Mucosa of descending colon (tissue), 3 donors: ENCODE measurements around the gene TUBG1. TPM values are rescaled to one million over a fixed set of nuclear protein-coding genes. Genes with fewer than 3 reads are reported as not detected.

ENCODE experiments used
- ATAC-seq: fragments of 200-7000 bp; cut with Tn5 transposase; one replicate; pipeline ENCODE4 v1.9.1; 2020; ENCODE audit warnings: mild to moderate bottlenecking, moderate library complexity
- DNase-seq, 3 donors: peaks; one replicate each; pipeline ENCODE4 v3.0.0-alpha.2; 2020
- H3K36me3 ChIP-seq: fragments of 200-600 bp; one replicate; pipeline ENCODE4 v1.8.0; 2021; ENCODE audit warnings: low read depth, mild to moderate bottlenecking
- H3K4me1 ChIP-seq: fragments of 200-600 bp; one replicate; pipeline ENCODE4 v1.8.0; 2021; ENCODE audit warnings: low read depth, mild to moderate bottlenecking
- H3K4me3 ChIP-seq: fragments of 200-600 bp; one replicate; pipeline ENCODE4 v1.8.0; 2021; ENCODE audit warnings: mild to moderate bottlenecking
- H3K9me3 ChIP-seq: fragments of 200-600 bp; one replicate; pipeline ENCODE4 v1.8.0; 2021; ENCODE audit warnings: mild to moderate bottlenecking
- intact Hi-C, 2 donors: fragments of 100-400 bp; cut with DNase I in 1 of 2; cut with micrococcal nuclease in 1 of 2; formaldehyde crosslinking; loops; one replicate each; pipeline versions ENCODE4 v1.11.0 to v1.11.1; 2022; cut with DNase I, micrococcal nuclease
- long read RNA-seq, 2 donors: library from polyadenylated mRNA; unstranded; transcript quantifications; one replicate each; pipeline ENCODE4 v2.0.0, GENCODE V29; 2019 to 2021
- total RNA-seq, 3 donors: library from RNA; stranded (reverse); fragmentation: NEBNext Ultra II Directional in 2 of 3; extraction: Animal tissue kit (Norgen Biotek cat#: 25700) in 2 of 3; gene quantifications; one replicate each; pipeline versions ENCODE4 v1.2.1 to v1.2.4, GENCODE V29; 2021 to 2023
- TF ChIP-seq, protein P1 (sequence below): fragments of 200-600 bp; IDR thresholded peaks from one replicate; pipeline ENCODE4 v1.8.0; 2022; ENCODE audit warnings: antibody characterized with exemption, mild to moderate bottlenecking
- donor health status: DM: no; HTN: no; CAD: no; lungs with moderate emphysema.
- donor health status: DM: no; HTN: no; CAD: no.
- donor health status: DM: no; HTN: yes; CAD: no.

The TUBG1 gene
- total RNA-seq, result 10 to 100 TPM; 17.2 to 42.6 (median 40.9) TPM
- long read RNA-seq, donor 1, transcript TUBG1-201 (11 exons, 1,611 nt), result major isoform, 93 of 107 reads
- long read RNA-seq, donor 1, partial matches to known transcripts, result 8 of 107 reads
- long read RNA-seq, donor 1, other reads (novel, unspliced or antisense), result 6 of 107 reads
- long read RNA-seq, donor 2, transcript TUBG1-201 (11 exons, 1,611 nt), result major isoform, 40 of 49 reads
- long read RNA-seq, donor 2, partial matches to known transcripts, result 4 of 49 reads
- long read RNA-seq, donor 2, other reads (novel, unspliced or antisense), result 5 of 49 reads

DNA sequence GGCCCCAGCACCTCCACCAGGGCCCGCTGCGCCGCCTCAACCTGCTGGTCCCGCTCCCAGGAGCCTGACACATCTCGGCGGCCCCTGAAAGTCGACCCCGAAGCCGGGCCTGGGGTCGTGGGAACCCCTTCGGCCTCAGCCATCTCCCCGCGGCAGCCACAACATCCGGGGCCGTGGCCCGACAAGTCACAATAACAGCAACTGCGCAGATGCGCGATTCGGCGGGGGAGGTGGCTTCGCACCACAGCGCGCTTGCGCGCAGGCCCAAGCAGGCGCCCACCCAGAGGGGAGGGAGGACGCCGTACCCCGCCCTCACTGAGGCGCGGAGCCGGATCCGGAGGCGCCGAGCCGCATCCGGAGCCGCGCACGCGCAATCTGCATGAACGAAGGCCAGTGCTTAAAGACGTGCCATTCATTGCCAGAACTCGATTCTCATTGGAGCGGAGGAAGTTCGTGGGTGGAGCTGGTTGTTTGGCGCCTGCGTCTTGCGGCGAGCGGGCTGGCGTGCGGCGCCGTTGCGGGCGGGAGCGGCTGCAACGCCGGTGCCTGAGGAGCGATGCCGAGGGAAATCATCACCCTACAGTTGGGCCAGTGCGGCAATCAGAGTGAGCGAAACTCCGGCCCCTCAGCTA, at the start of gene TUBG1, which contains the start of gene RETREG3:
TUBG1 (plus strand) TSS at position 502 of the 632 bp plus-strand sequence; CDS start at position 557, 55 bp downstream.
RETREG3 (minus strand) TSS at position 193 of the 632 bp plus-strand sequence; CDS start at position 143, 50 bp downstream.
- intact Hi-C loops, result no loop called here

DNA sequence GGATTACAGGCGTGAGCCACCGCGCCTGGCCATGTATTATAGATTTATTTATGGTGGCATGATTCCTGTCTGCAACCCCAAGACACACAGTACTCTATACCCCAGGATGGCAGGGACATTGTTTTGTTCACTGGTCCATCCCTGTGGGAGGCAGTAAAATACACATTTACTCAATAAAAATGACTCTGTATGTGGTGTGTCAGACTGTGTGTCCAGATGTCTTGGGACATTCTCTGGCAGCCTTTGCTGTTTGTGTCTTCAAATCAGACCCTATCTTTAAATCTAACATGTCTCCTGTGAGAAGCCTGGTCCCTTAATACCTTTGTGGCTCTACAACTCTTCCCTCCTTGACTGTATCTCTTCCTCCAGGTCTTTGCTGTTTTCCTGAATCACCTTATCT, 49.2 kb upstream of the TUBG1 start:
- intact Hi-C loops, result no loop called here
- TF ChIP-seq, protein P1, sequence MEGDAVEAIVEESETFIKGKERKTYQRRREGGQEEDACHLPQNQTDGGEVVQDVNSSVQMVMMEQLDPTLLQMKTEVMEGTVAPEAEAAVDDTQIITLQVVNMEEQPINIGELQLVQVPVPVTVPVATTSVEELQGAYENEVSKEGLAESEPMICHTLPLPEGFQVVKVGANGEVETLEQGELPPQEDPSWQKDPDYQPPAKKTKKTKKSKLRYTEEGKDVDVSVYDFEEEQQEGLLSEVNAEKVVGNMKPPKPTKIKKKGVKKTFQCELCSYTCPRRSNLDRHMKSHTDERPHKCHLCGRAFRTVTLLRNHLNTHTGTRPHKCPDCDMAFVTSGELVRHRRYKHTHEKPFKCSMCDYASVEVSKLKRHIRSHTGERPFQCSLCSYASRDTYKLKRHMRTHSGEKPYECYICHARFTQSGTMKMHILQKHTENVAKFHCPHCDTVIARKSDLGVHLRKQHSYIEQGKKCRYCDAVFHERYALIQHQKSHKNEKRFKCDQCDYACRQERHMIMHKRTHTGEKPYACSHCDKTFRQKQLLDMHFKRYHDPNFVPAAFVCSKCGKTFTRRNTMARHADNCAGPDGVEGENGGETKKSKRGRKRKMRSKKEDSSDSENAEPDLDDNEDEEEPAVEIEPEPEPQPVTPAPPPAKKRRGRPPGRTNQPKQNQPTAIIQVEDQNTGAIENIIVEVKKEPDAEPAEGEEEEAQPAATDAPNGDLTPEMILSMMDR, result no peak
- no peak for ATAC-seq
- no peak overlapping the region for H3K4me3 ChIP-seq
- no peak for DNase-seq
- H3K9me3 ChIP-seq, result no peaks in the 10 kb centered on the region
- peaks cover 34% of the 10 kb centered on the region for H3K4me1 ChIP-seq
- no peaks in the 10 kb centered on the region for H3K36me3 ChIP-seq

More for the DNA sequence above, at the start of gene TUBG1, which contains the start of gene RETREG3:
- TF ChIP-seq, protein P1, result peak; percentile 23
- DNase-seq (peak; percentile 99), ATAC-seq (peak; percentile 97)
- Histone ChIP-seq H3K4me3 (peak within 1 kb of the TSS; percentile 68), H3K4me1 (peaks cover 13% of the 10 kb centered on the region), H3K9me3 (no peaks in the 10 kb centered on the region), H3K36me3 (peaks cover 4% of the 10 kb centered on the region)

DNA sequence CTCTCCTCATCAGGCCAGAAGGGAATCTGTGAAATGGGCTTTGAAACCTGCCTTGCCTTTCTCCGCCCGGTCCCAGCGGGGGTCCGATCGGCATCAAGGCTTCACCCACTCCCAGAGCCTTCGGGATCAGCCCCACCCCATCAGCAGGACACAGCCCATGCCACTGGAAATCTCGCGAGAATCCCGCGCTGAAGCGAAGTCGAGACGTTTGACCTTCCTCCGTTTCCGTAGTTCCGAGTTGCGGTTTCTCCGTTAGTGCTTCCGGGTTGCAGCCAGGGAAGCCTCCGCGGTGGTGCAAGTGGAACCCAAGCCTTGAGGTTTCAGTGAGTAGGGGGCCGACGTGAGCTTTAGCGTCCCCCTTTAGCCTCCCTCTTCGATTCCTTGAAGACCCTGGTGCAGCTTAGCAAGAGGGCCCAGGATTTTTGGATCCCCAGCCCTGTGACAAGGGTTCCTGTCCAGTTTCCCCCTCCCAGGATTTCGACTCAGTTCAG, 47.5 kb upstream of the TUBG1 start, which contains the start of gene COASY:
COASY (plus strand) TSS at position 252 of the 491 bp plus-strand sequence. CDS start 475 bp downstream, outside the sequence.
- peak within 1 kb of the TSS; percentile 71 for H3K4me3 ChIP-seq
- ATAC-seq, result peak; percentile 85
- no peaks in the 10 kb centered on the region for H3K36me3 ChIP-seq
- peaks cover 40% of the 10 kb centered on the region for H3K4me1 ChIP-seq
- TF ChIP-seq, protein P1, result no peak
- intact Hi-C loops, result no loop called here
- no peaks in the 10 kb centered on the region for H3K9me3 ChIP-seq
- DNase-seq, result peak; percentile 97

DNA sequence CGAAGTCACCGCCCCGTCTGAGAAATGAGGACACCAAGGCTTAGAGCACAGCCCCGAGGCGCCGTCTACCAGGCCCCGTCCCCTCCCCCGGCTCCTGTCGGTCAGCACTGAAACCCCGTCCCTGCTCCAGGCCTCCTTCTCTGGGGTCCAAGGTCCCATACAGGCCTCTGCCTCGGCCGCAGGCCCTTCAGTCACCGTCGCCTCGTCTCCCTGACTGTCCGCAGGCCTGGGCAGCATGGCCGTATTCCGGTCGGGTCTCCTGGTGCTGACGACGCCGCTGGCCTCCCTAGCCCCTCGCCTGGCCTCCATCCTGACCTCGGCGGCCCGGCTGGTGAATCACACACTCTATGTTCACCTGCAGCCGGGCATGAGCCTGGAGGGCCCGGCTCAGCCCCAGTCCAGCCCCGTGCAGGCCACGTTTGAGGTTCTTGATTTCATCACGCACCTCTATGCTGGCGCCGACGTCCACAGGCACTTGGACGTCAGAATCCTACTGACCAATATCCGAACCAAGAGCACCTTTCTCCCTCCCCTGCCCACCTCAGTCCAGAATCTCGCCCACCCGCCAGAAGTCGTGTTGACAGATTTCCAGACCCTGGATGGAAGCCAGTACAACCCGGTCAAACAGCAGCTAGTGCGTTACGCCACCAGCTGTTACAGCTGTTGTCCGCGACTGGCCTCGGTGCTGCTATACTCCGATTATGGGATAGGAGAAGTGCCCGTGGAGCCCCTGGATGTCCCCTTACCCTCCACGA, 46.9 kb upstream of the TUBG1 start:
- H3K9me3 ChIP-seq, result no peaks in the 10 kb centered on the region
- TF ChIP-seq, protein P1, result no peak
- no peak for DNase-seq
- peaks cover 40% of the 10 kb centered on the region for H3K4me1 ChIP-seq
- intact Hi-C loops, result no loop called here
- peak overlapping the region; percentile 71 for H3K4me3 ChIP-seq
- no peaks in the 10 kb centered on the region for H3K36me3 ChIP-seq
- ATAC-seq, result peak; percentile 2

DNA sequence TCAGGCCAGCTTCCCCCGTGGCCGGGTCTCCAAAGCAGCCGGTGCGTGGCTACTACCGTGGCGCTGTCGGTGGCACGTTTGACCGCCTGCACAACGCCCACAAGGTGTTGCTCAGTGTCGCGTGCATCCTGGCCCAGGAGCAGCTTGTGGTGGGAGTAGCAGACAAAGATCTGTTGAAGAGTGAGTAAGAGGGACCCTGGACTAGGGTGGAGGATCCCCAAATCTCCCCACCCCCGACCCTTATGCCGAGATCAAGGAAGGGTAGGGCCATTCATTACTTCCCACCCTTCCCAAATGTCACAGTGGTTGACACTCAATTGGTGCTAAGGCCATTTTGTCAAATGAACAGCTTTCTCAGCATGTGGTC, 46.4 kb upstream of the TUBG1 start:
- H3K9me3 ChIP-seq, result no peaks in the 10 kb centered on the region
- intact Hi-C loops, result no loop called here
- H3K4me1 ChIP-seq, result peaks cover 45% of the 10 kb centered on the region
- TF ChIP-seq, protein P1, result no peak
- DNase-seq (peak in 1 of 3 donors; percentile 54), ATAC-seq (no peak)
- H3K36me3 ChIP-seq, result no peaks in the 10 kb centered on the region
- H3K4me3 ChIP-seq, result peak overlapping the region; percentile 71
